ENCODE data around the gene RAB3IP. TPM values are rescaled to one million over a fixed set of nuclear protein-coding genes. Genes with fewer than 3 reads are reported as not detected.

Gene RAB3IP
- total RNA-seq, 6 donors from 2014 or later = 24.1 to 99.5 (median 34.2) TPM

DNA sequence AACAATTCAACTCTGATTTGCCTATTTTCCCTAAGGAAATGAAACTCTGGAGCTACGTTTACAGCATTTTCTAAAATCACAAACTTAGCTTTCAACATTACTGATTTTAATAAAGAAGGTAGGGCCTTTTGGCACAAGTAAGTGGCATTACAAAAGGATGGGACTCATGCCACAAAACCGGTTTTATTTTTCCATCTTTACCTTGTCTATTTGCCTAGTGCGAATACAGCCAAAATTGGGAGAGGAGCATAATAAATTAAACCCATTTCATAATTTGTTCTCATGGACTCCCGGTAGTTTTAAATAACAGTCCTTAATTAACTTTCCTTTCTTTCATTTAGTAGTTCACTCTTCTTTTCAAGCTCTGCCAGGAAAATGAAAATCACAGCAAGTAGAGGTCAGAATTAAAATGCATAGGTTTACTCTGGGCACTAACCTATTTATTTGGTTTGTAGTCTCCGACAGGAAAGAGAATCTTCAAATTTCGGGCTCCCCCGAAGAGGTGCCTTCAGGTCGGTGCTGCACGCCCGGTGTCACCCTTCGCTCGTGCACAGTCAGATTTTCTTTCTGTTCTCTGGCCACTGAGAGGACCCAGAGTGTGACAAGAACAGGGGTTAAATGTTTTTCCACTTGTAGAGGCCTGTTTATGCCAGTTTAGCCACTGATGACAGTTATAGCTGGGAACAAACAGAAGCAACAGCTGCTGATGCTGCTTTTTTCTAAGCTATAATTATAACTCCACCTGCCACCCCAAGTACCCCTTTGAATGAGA, 39.7 kb upstream of the RAB3IP start, which contains the start of gene BEST3:
BEST3 (minus strand) TSS at position 535 of the 772 bp plus-strand sequence. CDS start 1,505 bp downstream, outside the sequence.
- no peak within 1 kb of the TSS for H3K27ac ChIP-seq
- H3K9me3 ChIP-seq = no peaks in the 10 kb centered on the region
- DNase-seq (peak in 1 of 2 donors; percentile 28), ATAC-seq (ENCODE audit: low FRiP score in 2 of 2) (no peak)
- H3K27me3 ChIP-seq = no peaks in the 10 kb centered on the region
- H3K36me3 ChIP-seq = no peaks in the 10 kb centered on the region
- H3K4me1 ChIP-seq = no peaks in the 10 kb centered on the region
- no peak within 1 kb of the TSS for H3K4me3 ChIP-seq
- TF ChIP-seq POLR2AphosphoS5 (IDR thresholded peaks at IDR 0.05) = no peak
- TF ChIP-seq POLR2A (IDR thresholded peaks at IDR 0.05) = no peak
- TF ChIP-seq, protein P1, sequence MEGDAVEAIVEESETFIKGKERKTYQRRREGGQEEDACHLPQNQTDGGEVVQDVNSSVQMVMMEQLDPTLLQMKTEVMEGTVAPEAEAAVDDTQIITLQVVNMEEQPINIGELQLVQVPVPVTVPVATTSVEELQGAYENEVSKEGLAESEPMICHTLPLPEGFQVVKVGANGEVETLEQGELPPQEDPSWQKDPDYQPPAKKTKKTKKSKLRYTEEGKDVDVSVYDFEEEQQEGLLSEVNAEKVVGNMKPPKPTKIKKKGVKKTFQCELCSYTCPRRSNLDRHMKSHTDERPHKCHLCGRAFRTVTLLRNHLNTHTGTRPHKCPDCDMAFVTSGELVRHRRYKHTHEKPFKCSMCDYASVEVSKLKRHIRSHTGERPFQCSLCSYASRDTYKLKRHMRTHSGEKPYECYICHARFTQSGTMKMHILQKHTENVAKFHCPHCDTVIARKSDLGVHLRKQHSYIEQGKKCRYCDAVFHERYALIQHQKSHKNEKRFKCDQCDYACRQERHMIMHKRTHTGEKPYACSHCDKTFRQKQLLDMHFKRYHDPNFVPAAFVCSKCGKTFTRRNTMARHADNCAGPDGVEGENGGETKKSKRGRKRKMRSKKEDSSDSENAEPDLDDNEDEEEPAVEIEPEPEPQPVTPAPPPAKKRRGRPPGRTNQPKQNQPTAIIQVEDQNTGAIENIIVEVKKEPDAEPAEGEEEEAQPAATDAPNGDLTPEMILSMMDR (IDR thresholded peaks at IDR 0.05) = no peak
- TF ChIP-seq EP300 (IDR thresholded peaks at IDR 0.05) = no peak
- 74 to 81% methylated on average over 12 of the region's 12 CpGs for WGBS, 2 donors

DNA sequence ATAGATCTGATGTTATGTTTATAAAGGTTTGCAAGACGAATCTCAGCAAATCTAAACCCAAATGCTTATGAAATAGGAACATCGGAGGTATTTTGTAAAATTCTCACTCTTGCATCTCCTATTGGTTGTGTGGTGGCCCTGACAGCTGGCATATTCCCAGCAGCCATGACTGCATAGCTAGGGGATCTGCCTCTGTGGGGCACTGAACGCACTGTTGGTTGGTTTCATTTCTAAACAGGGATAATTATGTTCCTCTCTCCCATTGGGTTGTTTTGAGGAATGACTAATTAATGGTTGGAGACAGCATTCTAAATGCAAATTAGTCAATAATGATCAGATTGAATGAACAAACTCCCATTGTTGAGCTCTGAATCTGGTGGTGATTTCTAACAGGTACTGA, 36.8 kb upstream of the RAB3IP start:
- no peak for TF ChIP-seq POLR2A (IDR thresholded peaks at IDR 0.05)
- no peak for TF ChIP-seq POLR2AphosphoS5 (IDR thresholded peaks at IDR 0.05)
- TF ChIP-seq, protein P1 (IDR thresholded peaks at IDR 0.05) = no peak
- TF ChIP-seq EP300 (IDR thresholded peaks at IDR 0.05) = no peak
- no peaks in the 10 kb centered on the region for H3K9me3 ChIP-seq
- H3K4me1 ChIP-seq = no peaks in the 10 kb centered on the region
- H3K27me3 ChIP-seq = no peaks in the 10 kb centered on the region
- H3K4me3 ChIP-seq = no peak overlapping the region
- 85 to 86% methylated on average over 3 of the region's 3 CpGs for WGBS, 2 donors
- ATAC-seq (ENCODE audit: low FRiP score in 2 of 2) (no peak), DNase-seq (no peak)
- H3K27ac ChIP-seq = no peak overlapping the region
- H3K36me3 ChIP-seq = no peaks in the 10 kb centered on the region

DNA sequence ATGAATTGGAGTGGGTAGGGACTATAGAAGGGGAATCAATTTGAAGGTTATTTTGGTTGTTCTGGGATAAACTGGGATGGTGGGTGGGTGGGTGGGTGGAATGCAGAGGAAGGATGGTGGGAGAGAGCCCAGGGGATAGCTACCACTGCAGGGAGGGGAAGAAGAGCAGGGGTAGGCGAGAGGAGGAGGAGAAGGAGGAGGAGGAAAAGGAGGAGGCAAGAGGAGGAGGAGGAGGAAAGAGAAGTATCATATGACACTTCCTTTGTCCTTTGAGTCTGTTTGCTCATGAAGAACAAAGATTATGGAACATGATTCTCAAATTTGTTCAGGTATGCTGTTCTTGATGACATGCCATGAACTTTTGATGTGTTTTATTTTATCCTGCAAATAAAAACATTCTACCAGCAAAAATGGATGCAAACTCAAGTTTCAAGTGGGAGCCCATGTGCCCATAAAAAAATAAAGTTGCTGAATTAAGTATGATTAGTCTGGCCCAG, 35.5 kb upstream of the RAB3IP start:
- 58% methylated on average over 1 of the region's 1 CpG for WGBS, 2 donors
- TF ChIP-seq, protein P1 (IDR thresholded peaks at IDR 0.05) = no peak
- TF ChIP-seq POLR2A (IDR thresholded peaks at IDR 0.05) = no peak
- TF ChIP-seq EP300 (IDR thresholded peaks at IDR 0.05) = no peak
- no peak for TF ChIP-seq POLR2AphosphoS5 (IDR thresholded peaks at IDR 0.05)
- DNase-seq = no peak
- no peak for ATAC-seq (ENCODE audit: low FRiP score in 2 of 2)
- Histone ChIP-seq H3K9me3 (no peaks in the 10 kb centered on the region), H3K4me1 (no peaks in the 10 kb centered on the region), H3K27ac (no peak overlapping the region), H3K4me3 (no peak overlapping the region), H3K36me3 (no peaks in the 10 kb centered on the region), H3K27me3 (no peaks in the 10 kb centered on the region)

DNA sequence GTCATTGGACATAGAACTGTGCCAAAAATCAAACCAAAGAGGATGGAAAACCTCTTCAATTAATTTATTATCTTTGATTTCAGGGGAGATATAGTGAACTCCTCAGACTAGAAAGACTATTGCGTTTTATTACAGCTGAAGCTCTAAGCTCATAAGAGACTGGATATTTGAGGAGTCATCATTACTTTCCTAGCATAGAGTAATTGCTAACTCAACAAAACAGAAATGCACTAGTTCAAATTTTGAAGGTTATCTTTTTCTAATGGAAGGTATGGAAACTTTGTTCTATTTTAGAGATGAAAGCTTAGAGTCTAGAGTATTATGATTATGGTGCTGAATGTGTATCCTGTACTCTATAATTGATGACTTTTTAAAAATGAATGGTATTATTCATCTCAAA, 34.3 kb upstream of the RAB3IP start:
- no peak for ATAC-seq (ENCODE audit: low FRiP score in 2 of 2)
- no peak for TF ChIP-seq POLR2A (IDR thresholded peaks at IDR 0.05)
- TF ChIP-seq POLR2AphosphoS5 (IDR thresholded peaks at IDR 0.05) = no peak
- TF ChIP-seq, protein P1 (IDR thresholded peaks at IDR 0.05) = no peak
- no peak for TF ChIP-seq EP300 (IDR thresholded peaks at IDR 0.05)
- Histone ChIP-seq H3K27me3 (no peaks in the 10 kb centered on the region), H3K9me3 (no peaks in the 10 kb centered on the region), H3K27ac (no peak overlapping the region), H3K4me1 (no peaks in the 10 kb centered on the region), H3K4me3 (no peak overlapping the region), H3K36me3 (no peaks in the 10 kb centered on the region)
- 0% methylated on average over 1 of the region's 1 CpG for WGBS, 2 donors
- DNase-seq = no peak
